Measurements from ENCODE around the gene CLDN6.

CLDN6 gene

GRCh38 chr16:3021449-3022207, 3.6 kb upstream of the CLDN6 start:
- peak overlapping the region; percentile 82 for H3K4me3 ChIP-seq (ENCODE audit: low read depth, low read length)
- peak; percentile 94 for DNase-seq (ENCODE audit: low read depth)
- peak; percentile 46 for TF ChIP-seq CTCF (conservative IDR thresholded peaks at IDR 0.05; ENCODE audit: low read depth, low read length)

- peak overlapping the region; percentile 82 for H3K4me3 ChIP-seq (ENCODE audit: low read depth, low read length)
- peak; percentile 86 for DNase-seq (ENCODE audit: low read depth)
- no peak for TF ChIP-seq CTCF (conservative IDR thresholded peaks at IDR 0.05; ENCODE audit: low read depth, low read length)
Measured at GRCh38 chr16:3020604-3021448, 2.8 kb upstream of the CLDN6 start.

- no peak for TF ChIP-seq CTCF (conservative IDR thresholded peaks at IDR 0.05; ENCODE audit: low read depth, low read length)
- peak; percentile 68 for DNase-seq (ENCODE audit: low read depth)
- peak within 1 kb of the TSS; percentile 82 for H3K4me3 ChIP-seq (ENCODE audit: low read depth, low read length)
Measured at GRCh38 chr16:3020247-3020603, 2.2 kb upstream of the CLDN6 start, which contains the start of gene TNFRSF12A. Gene TNFRSF12A (plus strand): TSS chr16:3020368. CDS start chr16:3020398, 30 bp downstream.

- no peak for DNase-seq (ENCODE audit: low read depth)
- peak overlapping the region; percentile 31 for H3K4me3 ChIP-seq (ENCODE audit: low read depth, low read length)
- no peak for TF ChIP-seq CTCF (conservative IDR thresholded peaks at IDR 0.05; ENCODE audit: low read depth, low read length)
Measured at GRCh38 chr16:3019594-3020246, 1.7 kb upstream of the CLDN6 start.

- TF ChIP-seq CTCF (conservative IDR thresholded peaks at IDR 0.05; ENCODE audit: low read depth, low read length): no peak
- no peak overlapping the region for H3K4me3 ChIP-seq (ENCODE audit: low read depth, low read length)
- no peak for DNase-seq (ENCODE audit: low read depth)
Measured at GRCh38 chr16:3017344-3017743, 639 bp downstream of the CLDN6 start.

GRCh38 chr16:3015865-3016521, 2.0 kb downstream of the CLDN6 start:
- no peak for DNase-seq (ENCODE audit: low read depth)
- H3K4me3 ChIP-seq (ENCODE audit: low read depth, low read length): no peak overlapping the region
- TF ChIP-seq CTCF (conservative IDR thresholded peaks at IDR 0.05; ENCODE audit: low read depth, low read length): no peak

All from choroid plexus epithelial cell (primary cell).